ENCODE results near the gene TADA2A. TPM values are rescaled to one million over a fixed set of nuclear protein-coding genes. Genes with fewer than 3 reads are reported as not detected.

The TADA2A gene
- total and polyA plus RNA-seq, 2 of the 8 experiments (the other 6 are each of a cell fraction or from before 2014, with no cell fraction given): 8.4 to 18.5 TPM

GRCh38 chr17:37481001-37481665, 74.4 kb downstream of the TADA2A start:
- 90% methylated on average over 9 of the region's 9 CpGs; no CpG with 5 or more reads in 1 of the 2 experiments for WGBS, 2 experiments (ENCODE audit: extremely low coverage in 1 of 2, insufficient coverage in 1 of 2, insufficient read length in 1 of 2, insufficient replicate concordance in 2 of 2, low coverage in 1 of 2, low lambda C conversion rate in 2 of 2, missing lambda C conversion rate in 1 of 2)
- Histone ChIP-seq H3K18ac (ENCODE audit: extremely low read depth, low read length) (no peak overlapping the region), H3K9ac (replicated peaks in 1 of 4; ENCODE audit: extremely low read depth in 1 of 4, low read depth in 3 of 4, low read length in 3 of 4) (no peak overlapping the region; a peak in 1 of 7 replicates), H2BK20ac (ENCODE audit: low read length) (no peak overlapping the region), H3K79me1 (ENCODE audit: low read depth, low read length) (no peaks in the 10 kb centered on the region), H4K8ac (ENCODE audit: extremely low read depth, insufficient read depth, low read length) (no peak overlapping the region), H3K4ac (replicated peaks; ENCODE audit: insufficient read length, low read depth, low read length) (no peak overlapping the region), H4K91ac (replicated peaks; ENCODE audit: insufficient read length, low read length) (no peak overlapping the region), H2BK15ac (ENCODE audit: low read length) (no peak overlapping the region), H3K4me1 (replicated peaks in 1 of 4; ENCODE audit: control insufficient read depth in 3 of 4, insufficient read depth in 4 of 4, low read length in 3 of 4) (peaks cover 0 to 7% (median 3%) of the 10 kb centered on the region in 4 experiments; a peak in 4 of 7 replicates), H3K4me3 (ENCODE audit: extremely low read depth in 1 of 4, insufficient read depth in 2 of 4, low read depth in 3 of 4, low read length in 4 of 4) (no peak overlapping the region), H2BK12ac (ENCODE audit: low read depth, low read length) (no peak overlapping the region), H3K36me3 (ENCODE audit: control insufficient read depth in 2 of 4, insufficient read depth in 4 of 4, low read length in 3 of 4) (peaks cover 2 to 20% (median 10%) of the 10 kb centered on the region in 4 experiments; a peak in 7 of 8 replicates), H3K4me2 (ENCODE audit: insufficient read depth in 1 of 2, low read depth in 2 of 2, low read length in 2 of 2) (no peak overlapping the region), H3K23ac (ENCODE audit: insufficient read length) (no peak overlapping the region), H3K14ac (ENCODE audit: insufficient read length) (no peak overlapping the region), H3K23me2 (ENCODE audit: low read depth, low read length) (no peaks in the 10 kb centered on the region), H4K20me1 (replicated peaks in 1 of 2; ENCODE audit: control insufficient read depth in 1 of 2, insufficient read depth in 2 of 2, low read length in 2 of 2) (no peaks in the 10 kb centered on the region), H3K27me3 (replicated peaks in 1 of 4; ENCODE audit: control insufficient read depth in 3 of 4, extremely low read depth in 1 of 4, insufficient read depth in 3 of 4, low read length in 3 of 4) (no peaks in the 10 kb centered on the region), H2BK120ac (replicated peaks; ENCODE audit: low read depth, low read length) (no peak overlapping the region), H3K27ac (ENCODE audit: low read depth, low read length) (no peak overlapping the region), H2AK5ac (ENCODE audit: low read depth, low read length) (no peak overlapping the region), H2BK5ac (ENCODE audit: low read depth, low read length) (no peak overlapping the region), H3K56ac (replicated peaks; ENCODE audit: insufficient read length, low read depth, low read length) (no peak overlapping the region), H2AFZ (ENCODE audit: low read length) (no peak overlapping the region), H3K9me3 (ENCODE audit: insufficient read depth in 2 of 2, low read depth in 1 of 2, low read length in 1 of 2) (no peaks in the 10 kb centered on the region), H4K5ac (ENCODE audit: insufficient read length, low read depth, low read length) (no peak overlapping the region), H3K79me2 (ENCODE audit: control insufficient read depth in 1 of 2, insufficient read depth in 2 of 2, low read length in 2 of 2) (no peaks in the 10 kb centered on the region)
- ChIA-PET POLR2A (ENCODE audit: partially characterized antibody) (interaction anchor here (0.6 to 1.9 kb wide), 2 partner anchors 13 to 246 kb away, joined by 3 to 5 read pairs; no protein-coding TSS in a partner anchor), CTCF (ENCODE audit: partially characterized antibody) (interaction anchor here (0.6 to 2.1 kb wide), 7 partner anchors 22 to 108 kb away, joined by 3 to 7 read pairs (median 4); no protein-coding TSS in a partner anchor)
- no peak for FAIRE-seq
- DNase-seq (ENCODE audit: low read depth in 1 of 2, low spot score in 2 of 2): no peak
- no peak for TF ChIP-seq PHF8 (conservative IDR thresholded peaks at IDR 0.05; ENCODE audit: low read depth, low read length)
- no peak for TF ChIP-seq EGR1 (IDR thresholded peaks at IDR 0.05; ENCODE audit: borderline replicate concordance, low read depth, low read length)
- TF ChIP-seq GTF2F1 (IDR thresholded peaks at IDR 0.05; ENCODE audit: borderline replicate concordance, low read depth, low read length): no peak
- TF ChIP-seq POLR2AphosphoS5 (IDR thresholded peaks at IDR 0.05; ENCODE audit: low read depth, low read length): no peak
- no peak for TF ChIP-seq BRCA1 (IDR thresholded peaks at IDR 0.05; ENCODE audit: low read depth, low read length)
- no peak for TF ChIP-seq HDAC2 (IDR thresholded peaks at IDR 0.05; ENCODE audit: borderline replicate concordance in 1 of 2, low read depth in 2 of 2, low read length in 2 of 2)
- no peak for TF ChIP-seq ATF3 (IDR thresholded peaks at IDR 0.05; ENCODE audit: insufficient read depth, low read depth, low read length)
- no peak for TF ChIP-seq SUZ12 (IDR thresholded peaks at IDR 0.05; ENCODE audit: low read length)
- TF ChIP-seq ATF2 (IDR thresholded peaks at IDR 0.05; ENCODE audit: low read length): no peak
- no peak for TF ChIP-seq TBP (IDR thresholded peaks at IDR 0.05; ENCODE audit: low read depth, low read length)
